Neuron (in vitro differentiated cells): ENCODE measurements around the gene KIAA1549.
"Not testable (repeated sequence)": the region's sequence is repeated elsewhere in the genome, so short reads cannot be mapped to it uniquely, and the experiment has no call there.

Source experiments
- H2AFZ ChIP-seq: one replicate; pipeline ENCODE4 v1.6.1; 2013; ENCODE audit warnings: low read depth, mild to moderate bottlenecking, inconsistent platforms, low read length, moderate library complexity
- H3K27me3 ChIP-seq: one replicate; pipeline ENCODE4 v1.6.1; 2013; ENCODE audit warnings: low read length; ENCODE audit not compliant: insufficient read depth
- H3K36me3 ChIP-seq: one replicate; pipeline ENCODE4 v1.6.1; 2013; ENCODE audit warnings: low read length; ENCODE audit not compliant: insufficient read depth
- H3K4me1 ChIP-seq: one replicate; pipeline ENCODE4 v1.6.1; 2013; ENCODE audit warnings: low read length; ENCODE audit not compliant: insufficient read depth
- H3K4me3 ChIP-seq: 2 replicates; pipeline ENCODE4 v1.5.1; 2013; ENCODE audit warnings: mild to moderate bottlenecking, low read length, moderate library complexity
- H3K9me3 ChIP-seq: one replicate; pipeline ENCODE4 v1.6.1; 2013; ENCODE audit warnings: low read length

Gene KIAA1549

DNA sequence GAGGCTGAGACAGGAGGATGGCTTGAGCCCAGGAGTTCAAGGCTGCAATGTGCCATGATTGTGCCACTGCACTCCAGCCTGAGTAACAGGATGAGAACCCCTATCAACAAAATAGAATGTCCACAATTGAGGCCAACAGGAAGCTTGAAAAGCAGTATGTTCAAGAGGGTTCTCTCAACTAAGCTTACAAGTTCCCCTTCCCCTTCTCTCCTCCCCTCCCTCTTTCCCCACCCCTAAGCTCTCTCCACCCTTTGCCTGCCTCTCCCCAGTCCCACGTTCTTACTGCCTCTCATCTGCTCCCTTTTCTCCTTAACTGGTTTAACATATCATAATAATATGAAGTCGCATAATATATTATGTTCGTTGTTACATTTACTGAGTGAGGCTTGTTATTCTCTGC, 35.4 kb downstream of the KIAA1549 start:
- H3K27me3 ChIP-seq = no peaks in the 10 kb centered on the region
- no peak overlapping the region for H3K4me3 ChIP-seq
- no peaks in the 10 kb centered on the region for H3K4me1 ChIP-seq
- no peaks in the 10 kb centered on the region for H3K36me3 ChIP-seq
- H2AFZ ChIP-seq = no peak overlapping the region
- peaks cover 3% of the 10 kb centered on the region for H3K9me3 ChIP-seq

DNA sequence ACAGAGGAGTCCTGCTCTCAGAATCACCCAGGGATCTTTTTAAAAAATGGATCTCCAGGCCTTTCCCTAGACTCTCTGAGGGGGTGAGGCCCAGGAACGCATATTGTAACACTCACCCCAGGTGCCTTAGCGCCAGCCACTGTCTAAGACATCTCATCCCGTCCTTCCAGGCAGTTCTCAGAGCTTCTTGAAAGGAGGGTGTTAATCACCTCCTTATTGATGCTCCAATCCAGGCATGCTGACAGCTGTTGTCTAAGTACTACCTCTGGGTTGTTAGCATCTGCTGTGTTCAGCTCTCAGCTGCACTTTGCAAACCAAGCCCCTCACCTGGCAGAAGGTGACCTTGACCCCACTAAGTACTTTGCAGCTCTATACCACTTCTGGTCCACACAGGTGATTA, 36.0 kb downstream of the KIAA1549 start:
- H3K4me1 ChIP-seq = no peaks in the 10 kb centered on the region
- H3K36me3 ChIP-seq = no peaks in the 10 kb centered on the region
- no peak overlapping the region for H3K4me3 ChIP-seq
- H3K9me3 ChIP-seq = peaks cover 3% of the 10 kb centered on the region
- H2AFZ ChIP-seq = no peak overlapping the region
- no peaks in the 10 kb centered on the region for H3K27me3 ChIP-seq

DNA sequence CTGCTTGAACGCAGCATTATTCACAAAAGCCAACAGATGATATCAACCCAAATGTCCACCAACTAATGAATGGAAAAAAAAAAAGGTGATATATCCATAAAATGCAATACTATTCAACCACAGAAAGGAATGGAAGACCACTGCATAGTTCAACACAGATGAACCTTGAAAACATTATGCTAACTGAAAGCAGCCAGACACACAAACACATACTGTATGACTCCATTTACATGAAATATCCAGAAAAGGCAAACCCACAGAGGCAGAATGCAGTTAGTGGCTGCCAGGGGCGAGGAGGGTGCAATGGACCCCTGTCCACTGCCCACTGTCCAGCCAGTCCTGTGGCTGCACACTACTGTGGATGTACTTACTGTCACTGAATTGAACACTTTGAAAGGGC, 36.6 kb downstream of the KIAA1549 start:
- Histone ChIP-seq H3K4me1 (no peaks in the 10 kb centered on the region), H3K27me3 (no peaks in the 10 kb centered on the region), H3K4me3 (no peak overlapping the region), H3K36me3 (no peaks in the 10 kb centered on the region), H3K9me3 (peaks cover 3% of the 10 kb centered on the region), H2AFZ (no peak overlapping the region)

DNA sequence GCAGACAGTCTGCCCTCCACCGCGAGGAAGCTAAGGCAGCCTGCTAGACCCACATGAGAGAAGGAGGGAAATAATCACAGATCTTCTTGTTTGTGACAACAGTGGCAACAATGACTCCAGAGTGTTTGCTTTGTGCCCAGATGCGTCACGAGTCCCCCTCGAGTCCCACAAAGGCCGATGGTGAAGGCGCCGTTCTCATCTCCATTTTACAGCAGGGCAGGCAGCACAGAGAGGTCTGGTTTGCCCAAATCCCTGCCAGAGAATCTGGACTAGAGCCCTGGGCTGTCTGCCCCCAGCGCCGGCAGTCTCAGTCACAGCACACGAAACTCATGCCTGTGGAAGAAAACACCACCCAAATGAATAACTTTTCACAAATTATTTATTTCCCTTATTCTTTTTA, 38.1 kb downstream of the KIAA1549 start:
- Histone ChIP-seq H3K27me3 (no peaks in the 10 kb centered on the region), H2AFZ (no peak overlapping the region), H3K4me3 (no peak overlapping the region), H3K9me3 (peaks cover 3% of the 10 kb centered on the region), H3K4me1 (no peaks in the 10 kb centered on the region), H3K36me3 (no peaks in the 10 kb centered on the region)

DNA sequence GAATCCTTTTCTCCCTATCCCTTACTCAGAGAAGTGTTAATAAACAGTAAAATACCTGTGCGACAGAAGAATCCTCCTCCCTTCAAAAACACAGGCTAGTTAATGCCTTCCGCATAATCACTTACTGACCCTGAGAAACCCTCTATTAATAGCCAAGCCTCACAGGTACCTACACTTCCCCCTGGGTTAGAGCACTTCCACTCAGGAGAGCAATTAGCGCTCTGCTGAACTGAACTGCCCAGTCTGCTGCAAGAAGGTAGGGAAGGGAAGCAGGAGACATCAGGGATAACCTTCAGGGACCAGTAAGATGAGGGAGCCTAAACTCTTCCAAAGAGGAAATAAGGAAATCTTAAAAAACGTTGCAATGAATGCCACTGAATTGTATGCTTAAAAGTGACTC, 39.6 kb downstream of the KIAA1549 start:
- peaks cover 3% of the 10 kb centered on the region for H3K9me3 ChIP-seq
- no peaks in the 10 kb centered on the region for H3K4me1 ChIP-seq
- no peak overlapping the region for H2AFZ ChIP-seq
- no peaks in the 10 kb centered on the region for H3K27me3 ChIP-seq
- H3K4me3 ChIP-seq = no peak overlapping the region
- no peaks in the 10 kb centered on the region for H3K36me3 ChIP-seq

DNA sequence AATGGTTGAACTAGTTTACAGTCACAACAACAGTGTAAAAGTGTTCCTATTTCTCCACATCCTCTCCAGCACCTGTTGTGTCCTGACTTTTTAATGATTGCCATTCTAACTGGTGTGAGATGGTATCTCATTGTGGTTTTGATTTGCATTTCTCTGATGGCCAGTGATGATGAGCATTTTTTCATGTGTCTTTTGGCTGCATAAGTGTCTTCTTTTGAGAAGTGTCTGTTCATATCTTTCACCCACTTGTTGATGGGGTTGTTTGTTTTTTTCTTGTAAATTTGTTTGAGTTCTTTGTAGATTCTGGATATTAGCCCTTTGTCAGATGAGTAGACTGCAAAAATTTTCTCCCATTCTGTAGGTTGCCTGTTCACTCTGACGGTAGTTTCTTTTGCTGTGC, 40.6 kb downstream of the KIAA1549 start:
- not testable (repeated sequence) for H3K4me3 ChIP-seq, H3K36me3 ChIP-seq, H2AFZ ChIP-seq, H3K27me3 ChIP-seq, H3K4me1 ChIP-seq, H3K9me3 ChIP-seq

DNA sequence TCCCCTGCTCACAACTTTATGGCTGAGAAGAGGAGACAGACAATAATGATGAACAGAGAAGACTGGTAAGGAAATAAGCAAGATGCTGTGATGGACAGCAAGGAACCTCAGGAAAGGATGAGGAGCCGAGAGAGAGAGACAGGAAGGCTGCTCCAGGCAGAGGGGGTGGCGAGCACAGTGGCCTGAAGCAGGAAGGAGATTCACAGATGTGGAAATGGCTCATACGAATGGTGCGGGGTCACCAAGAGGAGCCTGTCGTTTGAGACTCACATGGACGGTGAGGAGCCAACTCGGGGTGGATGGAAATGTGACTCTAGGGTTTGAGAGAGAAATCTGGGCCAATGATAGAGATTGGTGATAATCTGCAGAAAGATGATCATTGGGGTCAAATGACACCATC, 43.7 kb downstream of the KIAA1549 start:
- H2AFZ ChIP-seq = no peak overlapping the region
- H3K36me3 ChIP-seq = no peaks in the 10 kb centered on the region
- no peaks in the 10 kb centered on the region for H3K27me3 ChIP-seq
- peaks cover 4% of the 10 kb centered on the region for H3K4me1 ChIP-seq
- peaks cover 3% of the 10 kb centered on the region for H3K9me3 ChIP-seq
- H3K4me3 ChIP-seq = no peak overlapping the region

DNA sequence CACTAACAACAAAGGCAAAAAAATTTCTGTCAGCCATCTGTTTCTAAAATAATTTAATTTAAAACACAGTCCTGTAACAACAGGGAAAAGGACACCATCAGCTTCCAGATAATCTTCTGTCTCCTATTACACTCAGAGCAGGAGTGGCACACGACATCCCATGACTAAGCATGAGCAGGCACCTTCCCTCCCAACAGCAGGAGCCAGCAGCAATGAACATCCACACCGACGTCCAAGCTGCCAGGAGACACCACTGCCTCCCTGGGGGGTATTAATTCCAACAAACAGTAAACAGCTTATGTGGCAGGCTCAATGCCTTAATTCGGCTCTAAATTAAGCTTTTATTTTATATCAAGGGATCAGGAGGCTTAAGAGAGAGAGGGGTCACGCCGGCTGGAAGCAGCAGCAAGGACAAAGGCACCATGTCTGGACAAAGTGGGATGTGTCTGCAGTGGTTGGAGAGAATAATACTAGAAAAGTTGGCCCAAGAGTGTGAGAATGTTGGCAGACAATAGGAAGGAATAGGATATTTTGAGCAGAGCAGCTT, 45.7 kb downstream of the KIAA1549 start:
- Histone ChIP-seq H3K27me3 (no peaks in the 10 kb centered on the region), H3K4me3 (no peak overlapping the region), H3K36me3 (no peaks in the 10 kb centered on the region)

DNA sequence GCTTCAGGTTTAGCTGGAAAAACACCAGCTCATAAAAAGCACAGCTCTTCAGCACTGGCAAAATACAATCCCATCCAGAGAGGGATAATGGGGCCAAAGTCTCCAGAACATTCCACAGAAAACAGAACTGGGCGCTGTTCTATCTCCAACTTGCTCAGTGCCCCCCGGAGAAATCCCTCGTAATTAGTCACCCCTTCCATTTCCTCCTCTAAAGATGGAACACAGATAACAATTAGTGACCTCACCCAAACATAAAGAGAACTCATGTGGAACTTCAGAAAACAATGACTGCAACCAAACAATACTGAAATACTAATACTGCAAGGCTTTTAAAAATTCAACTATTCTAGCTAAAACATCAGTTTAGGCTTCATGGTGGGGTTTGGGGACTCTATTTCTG, 46.3 kb downstream of the KIAA1549 start:
- Histone ChIP-seq H2AFZ (no peak overlapping the region), H3K27me3 (no peaks in the 10 kb centered on the region), H3K4me3 (no peak overlapping the region), H3K4me1 (peaks cover 4% of the 10 kb centered on the region), H3K9me3 (peaks cover 3% of the 10 kb centered on the region), H3K36me3 (peaks cover 4% of the 10 kb centered on the region)

More for the DNA sequence above, 45.7 kb downstream of the KIAA1549 start:
- H3K4me1 ChIP-seq = peaks cover 4% of the 10 kb centered on the region
- H3K9me3 ChIP-seq = peaks cover 3% of the 10 kb centered on the region
- H2AFZ ChIP-seq = no peak overlapping the region

DNA sequence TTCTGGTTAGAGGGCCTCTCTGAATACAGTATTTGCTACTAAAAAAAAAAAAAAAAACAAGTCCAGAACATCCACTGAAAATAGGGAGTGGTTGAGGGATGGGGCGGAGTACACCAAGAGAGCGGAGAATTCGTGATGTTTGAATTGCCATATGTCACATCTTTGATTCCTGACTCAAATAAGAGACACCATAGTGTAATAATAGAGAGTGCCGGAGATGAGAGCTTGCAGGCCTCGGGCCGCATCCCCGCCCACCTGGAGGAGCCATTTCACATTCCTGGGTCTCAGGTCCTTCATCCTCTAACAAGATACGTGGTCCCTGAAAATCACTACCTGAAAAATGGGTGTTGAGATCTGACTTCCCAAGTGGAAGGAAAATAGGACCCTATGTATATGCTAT, 46.8 kb downstream of the KIAA1549 start:
- H2AFZ ChIP-seq = no peak overlapping the region
- peaks cover 4% of the 10 kb centered on the region for H3K4me1 ChIP-seq
- peaks cover 3% of the 10 kb centered on the region for H3K9me3 ChIP-seq
- H3K4me3 ChIP-seq = no peak overlapping the region
- H3K27me3 ChIP-seq = no peaks in the 10 kb centered on the region
- H3K36me3 ChIP-seq = peaks cover 4% of the 10 kb centered on the region

DNA sequence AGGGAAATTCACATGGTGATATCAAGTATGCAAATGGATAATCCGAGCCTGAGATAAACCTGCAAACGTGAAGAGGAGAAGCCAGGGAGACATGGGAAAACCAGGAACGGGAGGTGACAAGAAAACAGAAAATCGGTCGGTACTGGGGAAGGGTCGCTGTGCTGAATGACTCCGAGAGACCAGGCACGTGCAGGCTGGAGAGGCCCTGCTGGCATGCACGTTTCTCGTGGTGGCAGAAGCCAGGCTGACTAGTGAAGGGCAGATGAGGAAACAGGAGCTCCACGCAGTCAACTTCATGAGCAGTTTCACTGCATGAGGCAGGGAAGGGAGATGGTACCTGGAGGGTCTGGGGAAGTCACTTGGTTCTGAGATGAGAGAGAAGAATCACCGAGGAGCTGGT, 48.3 kb downstream of the KIAA1549 start:
- Histone ChIP-seq H3K36me3 (peaks cover 4% of the 10 kb centered on the region), H3K4me1 (peaks cover 4% of the 10 kb centered on the region), H3K4me3 (no peak overlapping the region), H3K27me3 (no peaks in the 10 kb centered on the region), H2AFZ (no peak overlapping the region), H3K9me3 (peaks cover 3% of the 10 kb centered on the region)

DNA sequence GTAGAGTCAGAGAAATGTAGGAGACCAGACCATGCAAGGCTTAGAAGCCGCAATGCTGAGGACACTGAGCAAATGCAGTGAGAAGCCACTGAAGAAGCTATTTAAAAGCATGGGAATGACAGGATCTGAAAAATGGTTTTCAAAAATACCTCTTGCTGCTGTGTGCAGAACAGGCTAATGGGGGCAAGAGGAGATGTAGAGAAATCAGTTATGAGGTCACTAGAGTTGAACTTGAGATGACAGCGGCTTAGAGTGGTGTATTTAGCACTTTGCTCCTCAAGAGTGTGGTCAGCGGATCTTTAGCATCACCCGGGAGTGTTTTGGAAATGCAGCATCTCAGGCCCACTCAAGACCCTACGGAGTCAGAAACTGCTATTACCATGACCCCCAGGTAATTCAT, 48.8 kb downstream of the KIAA1549 start:
- no peak overlapping the region for H2AFZ ChIP-seq
- peaks cover 3% of the 10 kb centered on the region for H3K9me3 ChIP-seq
- no peaks in the 10 kb centered on the region for H3K27me3 ChIP-seq
- H3K4me1 ChIP-seq = peaks cover 4% of the 10 kb centered on the region
- H3K4me3 ChIP-seq = no peak overlapping the region
- H3K36me3 ChIP-seq = peaks cover 4% of the 10 kb centered on the region

DNA sequence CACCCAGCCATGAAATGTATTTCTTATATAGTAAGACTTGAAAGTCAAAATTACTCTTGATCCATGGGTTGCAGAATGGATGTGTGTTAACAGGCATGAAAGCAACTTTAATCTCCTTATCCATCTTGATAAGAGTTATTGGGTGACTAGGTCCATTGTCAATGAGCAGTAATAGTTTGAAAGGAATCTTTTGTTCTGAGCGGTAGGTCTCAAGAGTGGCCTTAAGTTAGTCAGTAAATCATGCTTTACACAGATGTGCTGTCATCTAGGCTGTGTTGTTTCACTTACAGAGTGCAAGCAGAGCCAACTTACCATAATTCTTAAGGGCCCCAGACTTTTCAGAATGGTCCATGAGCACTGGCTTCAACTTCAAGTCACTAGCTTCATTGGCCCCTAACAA, 51.2 kb downstream of the KIAA1549 start:
- no peaks in the 10 kb centered on the region for H3K4me1 ChIP-seq
- H2AFZ ChIP-seq = no peak overlapping the region
- no peak overlapping the region for H3K4me3 ChIP-seq
- H3K27me3 ChIP-seq = no peaks in the 10 kb centered on the region
- H3K9me3 ChIP-seq = peaks cover 3% of the 10 kb centered on the region
- H3K36me3 ChIP-seq = peaks cover 4% of the 10 kb centered on the region

DNA sequence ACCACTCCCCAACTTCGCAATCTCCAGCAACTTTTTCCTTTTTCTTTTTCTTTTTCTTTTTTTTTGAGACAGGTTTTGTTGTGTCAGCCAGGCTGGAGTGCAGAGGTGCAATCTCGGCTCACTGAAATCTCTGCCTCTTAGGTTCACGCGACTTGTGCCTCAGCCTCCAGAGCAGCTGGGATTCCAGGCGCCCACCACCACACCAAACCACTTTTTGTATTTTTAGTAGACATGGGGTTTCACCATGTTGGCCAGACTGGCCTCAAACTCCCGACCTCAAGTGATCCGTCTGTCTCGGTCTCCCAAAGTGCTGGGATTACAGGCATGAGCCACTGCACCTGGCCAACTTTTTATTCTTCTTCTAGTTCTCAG, 55.0 kb downstream of the KIAA1549 start:
- Histone ChIP-seq H3K36me3 (peaks cover 4% of the 10 kb centered on the region), H3K27me3 (no peaks in the 10 kb centered on the region), H3K9me3 (no peaks in the 10 kb centered on the region), H3K4me3 (no peak overlapping the region), H2AFZ (no peak overlapping the region), H3K4me1 (no peaks in the 10 kb centered on the region)
